HG02852 (cell line): ENCODE measurements around the gene COX6A2.
"Not testable (repeated sequence)": the region's sequence is repeated elsewhere in the genome, so short reads cannot be mapped to it uniquely, and the experiment has no call there.

Experiments used
- ATAC-seq: cut with Tn5 transposase; IDR thresholded peaks from one replicate; pipeline ENCODE4 v1.9.1; 2021; ENCODE audit warnings: mild to moderate bottlenecking, moderate library complexity; ENCODE audit not compliant: unreplicated experiment

The COX6A2 gene

GRCh38 chr16:31439023-31439422 lies 10.9 kb upstream of the COX6A2 start:
- not testable (repeated sequence) for ATAC-seq

DNA sequence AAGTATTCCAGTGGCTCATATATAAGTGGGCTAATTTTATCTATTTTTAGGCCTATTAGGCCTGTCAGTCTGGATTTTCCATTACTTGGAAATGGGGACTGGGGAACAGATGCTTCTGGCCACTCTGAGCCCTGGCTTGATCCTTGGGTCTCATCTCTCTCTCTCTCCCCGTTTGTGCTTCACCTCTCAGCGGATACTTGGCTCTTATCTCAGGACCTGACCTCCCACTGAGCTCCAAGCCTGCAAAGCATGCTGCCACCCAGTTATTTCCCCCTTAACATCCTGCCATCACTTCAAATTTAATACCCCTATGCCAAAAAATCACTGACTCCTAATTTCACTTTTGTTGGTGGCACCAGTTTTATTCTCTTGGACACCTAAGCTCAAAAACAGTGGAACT lies 10.3 kb upstream of the COX6A2 start:
- no peak for ATAC-seq

DNA sequence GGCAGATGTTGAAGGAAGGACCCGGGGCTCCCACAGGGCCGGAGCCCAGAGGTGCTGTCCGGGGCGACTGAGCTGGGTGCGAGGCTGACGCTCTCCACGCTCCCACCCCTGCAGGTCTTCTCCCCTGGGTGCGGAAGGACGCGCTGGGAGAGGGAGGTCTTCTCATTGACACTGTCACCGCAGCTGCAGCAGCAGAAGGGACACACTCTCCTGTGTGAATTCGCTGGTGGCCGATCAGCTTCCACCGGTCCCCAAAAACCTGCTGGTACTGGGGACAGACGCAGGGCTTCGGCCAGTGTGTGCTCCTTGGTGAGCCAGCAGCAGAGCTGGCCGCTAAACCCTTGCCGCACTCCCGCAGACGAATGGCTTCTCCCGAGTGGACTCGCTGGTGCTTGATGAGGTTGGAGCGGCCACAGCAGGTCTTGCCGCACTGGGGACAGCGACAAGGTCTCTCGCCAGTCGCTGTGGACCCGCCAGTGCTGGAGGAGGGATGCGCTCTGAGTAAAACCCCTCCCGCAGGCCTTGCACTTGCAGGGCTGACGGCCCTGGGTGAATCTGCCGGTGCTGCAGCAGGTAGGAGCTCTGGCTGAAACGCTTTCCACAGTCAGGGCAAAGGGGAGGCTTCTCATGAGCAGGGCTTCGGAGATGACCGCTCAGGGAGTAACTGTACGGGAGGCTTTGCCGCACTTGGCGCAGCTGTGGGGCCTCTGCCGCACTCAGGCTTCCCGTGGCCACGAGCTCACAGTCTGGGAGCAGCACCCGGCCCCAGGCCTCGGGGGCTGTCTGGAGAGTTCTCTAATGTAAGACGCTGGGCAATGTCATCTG lies 8.3 kb upstream of the COX6A2 start:
- ATAC-seq, result no peak

- no peak for ATAC-seq
These were observed 7.4 kb upstream of the COX6A2 start for GRCh38 chr16:31435341-31436220.

GRCh38 chr16:31430380-31431052 lies 2.4 kb upstream of the COX6A2 start:
- no peak for ATAC-seq

- ATAC-seq, result no peak
These were observed 1.6 kb upstream of the COX6A2 start for GRCh38 chr16:31429796-31430195.

GRCh38 chr16:31429314-31429713 lies 1.2 kb upstream of the COX6A2 start:
- no peak for ATAC-seq

- ATAC-seq, result no peak
These were observed 583 bp upstream of the COX6A2 start for GRCh38 chr16:31428638-31429247.

GRCh38 chr16:31427441-31428278 lies 500 bp downstream of the COX6A2 start:
- ATAC-seq, result no peak

DNA sequence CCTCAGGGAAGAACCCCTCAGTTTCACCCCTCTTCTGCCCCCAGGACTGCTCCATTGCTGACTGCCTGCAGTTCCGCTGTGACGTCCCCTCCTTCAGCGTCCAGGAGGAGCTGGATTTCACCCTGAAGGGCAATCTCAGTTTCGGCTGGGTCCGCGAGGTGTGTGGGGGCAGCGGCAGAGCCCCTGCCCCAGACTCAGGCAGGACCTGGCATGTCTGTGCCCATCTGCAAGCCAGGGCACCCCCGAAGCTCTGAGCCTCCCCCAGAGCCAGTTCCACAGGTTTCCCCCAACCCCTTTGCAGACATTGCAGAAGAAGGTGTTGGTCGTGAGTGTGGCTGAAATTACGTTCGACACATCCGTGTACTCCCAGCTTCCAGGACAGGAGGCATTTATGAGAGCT lies 4.4 kb downstream of the COX6A2 start:
- no peak for ATAC-seq

DNA sequence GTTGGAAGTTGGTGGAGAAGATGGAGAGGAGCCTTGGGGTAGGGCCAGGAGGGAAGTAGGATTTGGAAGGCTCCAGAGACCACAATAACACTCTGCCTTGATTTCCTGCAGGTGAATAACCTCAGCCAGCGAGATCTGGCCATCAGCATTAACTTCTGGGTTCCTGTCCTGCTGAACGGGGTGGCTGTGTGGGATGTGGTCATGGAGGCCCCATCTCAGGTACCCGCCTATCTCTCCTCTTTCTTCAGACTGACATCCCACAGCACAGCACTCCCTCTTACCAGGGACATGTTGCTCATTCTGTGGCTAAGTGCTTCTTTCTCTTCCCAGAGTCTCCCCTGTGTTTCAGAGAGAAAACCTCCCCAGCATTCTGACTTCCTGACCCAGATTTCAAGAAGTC lies 4.9 kb downstream of the COX6A2 start:
- no peak for ATAC-seq

- no peak for ATAC-seq
These were observed 6.6 kb downstream of the COX6A2 start for GRCh38 chr16:31421587-31421986.

DNA sequence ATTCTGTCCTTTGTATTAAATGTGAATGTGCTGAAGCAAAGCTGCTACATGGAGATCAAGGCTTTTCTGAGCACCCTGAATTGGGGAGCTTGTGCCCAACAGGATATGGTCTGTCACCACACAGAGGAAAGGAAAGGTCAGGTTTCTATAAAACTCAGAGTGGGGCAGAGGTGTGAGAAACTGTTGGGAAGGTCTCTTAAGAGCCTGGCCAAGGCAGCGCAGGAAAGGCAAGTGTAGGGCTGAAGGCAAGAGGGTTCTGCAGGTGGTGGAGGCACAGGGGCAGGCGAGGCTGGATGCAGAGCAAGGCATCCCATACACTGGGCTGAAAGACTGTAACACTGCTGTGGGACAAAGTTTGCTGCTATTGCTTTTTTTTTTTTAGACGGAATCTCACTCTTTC lies 8.1 kb downstream of the COX6A2 start:
- no peak for ATAC-seq

DNA sequence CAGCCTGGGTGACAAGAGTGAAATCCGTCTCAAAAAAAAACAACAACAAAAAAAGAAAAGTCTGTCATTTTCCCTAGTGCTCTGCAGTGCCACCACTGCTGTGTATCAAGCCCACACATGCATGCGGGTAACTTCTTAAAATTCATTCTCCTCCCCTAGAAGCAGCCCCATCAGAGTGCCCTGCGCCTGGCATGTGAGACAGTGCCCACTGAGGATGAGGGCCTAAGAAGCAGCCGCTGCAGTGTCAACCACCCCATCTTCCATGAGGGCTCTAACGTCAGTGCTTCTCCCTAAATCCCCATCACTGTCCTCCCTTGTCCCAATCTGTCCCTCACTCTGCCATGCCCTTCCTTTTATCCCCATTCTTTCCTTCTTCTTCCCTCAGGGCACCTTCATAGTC lies 10.2 kb downstream of the COX6A2 start:
- ATAC-seq, result no peak

DNA sequence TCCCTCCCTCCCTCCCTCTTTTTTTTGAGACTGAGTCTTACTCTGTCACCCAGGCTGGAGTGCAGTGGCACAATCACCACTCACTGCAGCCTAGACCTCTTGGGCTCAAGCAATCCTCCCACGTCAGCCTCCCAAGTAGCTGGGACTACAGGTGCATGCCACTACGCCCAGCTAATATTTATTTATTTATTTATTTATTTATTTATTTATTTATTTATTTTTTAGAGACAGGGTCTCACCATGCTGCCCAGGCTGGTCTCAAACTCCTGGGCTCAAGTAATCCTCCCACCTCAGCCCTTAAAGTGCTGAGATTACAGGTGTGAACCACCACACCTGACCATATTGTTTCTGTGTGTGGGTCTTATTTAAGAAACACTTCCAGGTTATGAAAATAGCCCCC lies 11.1 kb downstream of the COX6A2 start:
- ATAC-seq, result not testable (repeated sequence)

DNA sequence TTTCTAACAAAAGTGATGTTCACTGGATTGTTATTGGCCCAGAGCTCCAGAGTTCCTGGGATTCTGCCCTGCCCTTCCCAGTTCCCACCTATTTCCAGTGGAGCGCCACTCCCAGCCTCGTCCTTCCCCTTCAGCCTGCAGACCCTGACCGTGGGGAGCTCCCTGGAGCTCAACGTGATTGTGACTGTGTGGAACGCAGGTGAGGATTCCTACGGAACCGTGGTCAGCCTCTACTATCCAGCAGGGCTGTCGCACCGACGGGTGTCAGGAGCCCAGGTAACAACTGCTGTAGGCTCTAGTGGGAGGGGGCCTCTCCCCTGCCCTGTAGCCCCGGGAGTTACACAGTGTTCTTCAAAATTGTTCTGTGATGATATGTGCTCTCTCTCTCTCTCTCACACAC lies 11.8 kb downstream of the COX6A2 start:
- ATAC-seq, result no peak

GRCh38 chr16:31414706-31415105 lies 13.5 kb downstream of the COX6A2 start:
- no peak for ATAC-seq

DNA sequence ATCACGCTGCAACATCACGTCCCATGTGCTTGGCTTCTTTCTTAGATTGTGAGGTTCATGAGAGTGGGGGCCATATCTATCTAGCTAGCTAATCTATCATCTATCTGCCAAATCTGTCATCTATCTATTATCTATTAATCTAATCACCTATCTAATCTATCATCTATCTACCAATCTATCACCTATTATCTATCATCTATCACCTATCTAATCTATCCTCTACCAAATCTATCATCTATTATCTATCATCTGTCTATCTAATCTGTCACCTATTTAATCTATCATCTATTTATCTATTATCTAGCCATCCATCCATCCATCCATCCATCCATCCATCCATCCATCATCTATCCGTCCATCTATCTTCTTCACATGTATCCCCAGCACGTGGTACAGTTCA lies 14.2 kb downstream of the COX6A2 start:
- no peak for ATAC-seq

GRCh38 chr16:31413381-31413780 lies 14.8 kb downstream of the COX6A2 start:
- no peak for ATAC-seq

- ATAC-seq, result no peak
These were observed 15.4 kb downstream of the COX6A2 start for GRCh38 chr16:31412750-31413149.
